NCI-H128 (cell line): ENCODE measurements around the gene USP35.
"Not testable (repeated sequence)": the region's sequence is repeated elsewhere in the genome, so short reads cannot be mapped to it uniquely, and the experiment has no call there.

Source experiments
- DNase-seq: peaks from one replicate; lab custom pipeline; 2025; ENCODE audit not compliant: unreplicated experiment; lab: John Stamatoyannopoulos, UW

USP35 gene

DNA sequence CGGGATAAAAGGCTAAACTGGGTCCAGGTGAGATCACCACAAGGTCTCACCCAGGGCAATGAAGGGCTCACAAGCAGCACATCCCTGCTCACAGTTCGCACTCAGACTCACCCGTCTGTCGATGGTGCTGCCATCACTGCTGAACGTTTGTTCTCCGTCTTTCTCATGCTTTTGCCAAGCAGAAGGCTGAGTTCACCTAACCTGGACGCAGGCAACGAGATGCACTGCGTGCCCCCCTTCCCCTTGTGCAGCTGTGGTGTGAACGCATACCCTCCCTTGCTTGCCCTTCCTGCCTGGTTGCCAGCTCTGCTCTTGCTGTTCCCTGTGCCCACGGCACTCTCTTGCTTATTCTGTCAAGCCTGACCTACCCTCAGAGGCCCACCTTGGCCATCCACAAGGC, 18.3 kb upstream of the USP35 start:
- DNase-seq = no peak

DNA sequence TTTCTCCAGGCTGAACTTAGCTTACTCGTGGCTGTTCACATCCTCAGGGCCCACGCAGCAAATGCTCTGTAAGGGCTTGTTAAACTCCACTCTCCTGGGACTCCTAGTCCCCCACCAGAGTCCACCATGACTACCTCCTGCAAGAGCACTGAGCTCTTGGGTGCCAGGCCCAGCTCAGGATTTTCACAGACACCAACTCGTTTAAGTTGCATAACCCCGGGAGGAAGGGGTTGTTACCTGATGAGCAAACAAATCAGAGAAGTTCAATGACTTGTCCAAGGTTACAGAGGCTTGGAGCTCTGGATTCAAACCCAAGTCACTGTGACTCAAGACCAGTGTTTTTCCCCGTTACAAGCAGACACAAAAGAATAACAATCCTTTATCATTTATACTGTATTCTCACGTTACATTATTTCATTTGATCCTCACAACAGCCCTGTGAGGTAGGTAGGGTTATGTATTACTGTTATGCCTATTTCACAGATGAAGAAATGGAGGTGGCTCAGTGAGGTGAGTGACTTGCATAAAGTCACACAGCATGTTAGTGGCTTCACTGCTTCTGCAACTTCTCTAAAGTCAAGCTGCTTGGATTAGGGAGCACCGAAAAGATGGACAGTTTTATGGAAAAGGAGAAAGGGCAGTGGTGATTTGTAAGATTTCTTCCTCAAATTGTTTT, 17.7 kb upstream of the USP35 start:
- no peak for DNase-seq

DNA sequence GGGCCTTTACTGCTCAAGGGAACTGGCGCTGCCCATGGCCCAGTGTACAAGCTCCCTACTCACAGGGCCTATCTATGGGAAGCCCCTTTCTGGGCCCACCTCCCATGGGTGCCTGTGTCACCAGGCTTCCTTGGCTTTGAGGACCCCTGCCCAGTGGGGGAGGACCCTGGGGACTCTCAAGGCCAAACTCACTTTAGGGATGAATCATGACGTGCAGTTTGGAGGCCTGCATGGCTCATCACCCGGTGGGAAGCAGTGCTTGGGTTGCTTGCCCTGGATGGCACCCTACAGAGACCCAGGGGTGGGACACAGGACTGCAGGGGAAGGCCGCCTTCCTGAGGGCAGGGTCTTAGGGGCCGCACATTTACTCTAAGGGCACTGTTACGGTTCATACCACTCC, 16.8 kb upstream of the USP35 start:
- DNase-seq = no peak

DNA sequence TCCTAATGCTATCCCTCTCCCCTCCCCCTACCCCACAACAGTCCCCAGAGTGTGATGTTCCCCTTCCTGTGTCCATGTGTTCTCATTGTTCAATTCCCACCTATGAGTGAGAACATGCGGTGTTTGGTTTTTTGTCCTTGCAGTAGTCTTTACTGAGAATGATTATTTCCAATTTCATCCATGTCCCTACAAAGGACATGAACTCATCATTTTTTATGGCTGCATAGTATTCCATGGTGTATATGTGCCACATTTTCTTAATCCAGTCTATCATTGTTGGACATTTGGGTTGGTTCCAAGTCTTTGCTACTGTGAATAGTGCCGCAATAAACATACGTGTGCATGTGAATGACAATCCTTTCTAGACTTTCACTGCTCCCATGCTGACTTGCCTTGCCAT, 12.9 kb upstream of the USP35 start:
- DNase-seq = not testable (repeated sequence)

DNA sequence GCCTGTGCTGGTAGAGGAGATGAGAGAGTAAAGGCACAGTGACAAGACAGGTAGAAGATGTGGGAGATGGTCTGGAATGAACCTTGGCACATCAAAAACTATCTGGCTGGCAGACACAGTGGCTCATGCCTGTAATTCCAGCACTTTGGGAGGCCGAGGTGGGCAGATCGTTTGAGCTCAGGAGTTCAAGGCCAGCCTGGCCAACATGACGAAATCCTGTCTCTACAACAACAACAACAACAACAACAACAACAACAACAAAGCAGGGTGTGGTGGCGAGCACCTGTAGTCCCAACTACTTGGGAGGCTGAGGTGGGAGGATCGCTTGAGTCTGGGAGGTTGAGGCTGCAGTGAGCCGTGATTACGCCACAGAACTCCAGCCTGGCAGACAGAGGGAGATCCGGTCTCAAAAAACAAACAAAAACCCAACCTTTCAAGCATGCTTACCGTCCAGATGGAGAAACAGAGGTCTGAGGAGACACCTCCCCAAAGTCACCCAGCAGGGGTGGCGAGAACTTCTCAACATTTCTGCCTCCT, 12.0 kb upstream of the USP35 start:
- DNase-seq = no peak

DNA sequence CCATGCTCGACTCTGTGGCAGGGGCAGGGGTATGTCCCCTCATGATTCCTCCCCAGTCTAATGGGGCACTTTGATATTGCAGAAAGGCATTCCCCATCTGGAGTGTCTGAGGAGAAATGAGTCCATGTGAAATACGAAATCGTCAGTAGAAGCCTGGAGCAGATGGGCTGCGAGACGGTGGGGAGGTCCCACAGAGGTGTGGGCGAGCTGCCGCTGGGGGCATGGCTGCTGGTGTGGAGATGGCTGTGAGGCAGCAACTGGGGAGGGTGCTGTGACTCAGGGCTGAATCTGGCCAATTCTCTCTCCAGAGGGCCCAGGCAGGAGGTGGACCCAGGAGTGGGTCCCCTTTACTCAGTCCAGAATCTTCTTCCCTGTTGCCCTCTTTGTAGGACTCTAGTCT, 11.5 kb upstream of the USP35 start:
- no peak for DNase-seq

DNA sequence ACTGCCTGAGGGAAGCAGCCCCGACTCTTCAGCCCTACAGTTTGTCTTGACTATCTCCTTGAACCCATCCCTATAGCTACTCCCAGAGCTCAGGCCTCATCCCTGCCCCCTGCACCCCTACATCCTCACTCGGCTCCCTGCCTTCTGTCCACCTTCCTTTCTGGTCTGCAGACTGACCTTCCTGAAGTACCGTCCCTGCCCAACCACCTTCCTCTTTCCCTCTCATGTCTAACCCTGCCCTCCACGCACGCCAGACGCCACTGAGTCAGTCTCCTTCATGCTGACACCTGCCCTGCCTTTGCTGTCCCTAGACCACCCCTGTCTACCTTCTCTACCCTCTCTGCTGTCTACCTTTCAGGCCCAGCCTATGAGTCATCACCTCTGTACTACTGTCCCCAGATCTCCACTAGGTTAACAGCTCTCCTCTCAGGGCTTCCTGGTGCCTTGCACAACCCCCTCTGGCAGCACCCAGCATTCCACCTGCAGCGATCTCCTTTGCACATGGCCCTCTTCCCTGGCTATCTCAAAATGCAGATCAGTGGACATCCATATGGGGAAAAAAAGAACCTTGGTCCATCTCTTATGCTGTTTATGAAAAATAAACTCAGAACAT, 9.2 kb upstream of the USP35 start:
- no peak for DNase-seq

DNA sequence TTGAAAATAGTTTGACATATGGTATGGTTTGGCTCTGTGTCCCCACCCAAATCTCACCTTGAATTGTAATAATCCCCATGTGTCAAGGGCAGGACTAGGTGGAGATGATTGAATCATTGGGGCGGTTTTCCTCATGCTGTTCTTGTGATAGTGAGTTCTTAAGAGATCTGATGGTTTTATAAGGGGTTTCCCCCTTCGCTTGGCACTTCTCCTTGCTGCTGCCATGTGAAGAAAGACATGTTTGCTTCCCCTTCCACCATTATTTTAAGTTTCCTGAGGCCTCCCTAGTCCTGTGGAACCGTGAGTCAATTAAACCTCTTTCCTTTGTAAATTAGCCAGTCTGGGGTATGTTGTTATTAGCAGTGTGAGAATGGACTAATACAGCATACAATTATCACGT, 8.0 kb upstream of the USP35 start:
- no peak for DNase-seq

DNA sequence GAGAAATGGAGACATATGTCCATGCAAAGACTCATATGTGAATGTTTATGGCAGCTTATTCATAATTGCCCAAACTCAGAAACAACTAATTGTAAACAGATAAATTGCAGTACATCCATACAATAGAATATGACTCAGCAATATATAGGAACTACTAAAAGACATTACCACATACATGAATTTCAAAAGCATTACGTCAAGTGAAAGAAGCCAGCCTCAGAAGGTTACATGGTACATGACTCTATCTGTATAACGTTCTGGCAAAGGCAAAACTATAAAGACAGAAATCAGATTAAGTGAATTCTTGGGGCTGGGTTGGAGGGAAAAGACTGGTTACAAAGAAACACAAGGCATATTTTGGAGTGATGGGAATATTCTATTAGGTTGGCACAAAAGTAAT, 7.5 kb upstream of the USP35 start:
- DNase-seq = no peak

DNA sequence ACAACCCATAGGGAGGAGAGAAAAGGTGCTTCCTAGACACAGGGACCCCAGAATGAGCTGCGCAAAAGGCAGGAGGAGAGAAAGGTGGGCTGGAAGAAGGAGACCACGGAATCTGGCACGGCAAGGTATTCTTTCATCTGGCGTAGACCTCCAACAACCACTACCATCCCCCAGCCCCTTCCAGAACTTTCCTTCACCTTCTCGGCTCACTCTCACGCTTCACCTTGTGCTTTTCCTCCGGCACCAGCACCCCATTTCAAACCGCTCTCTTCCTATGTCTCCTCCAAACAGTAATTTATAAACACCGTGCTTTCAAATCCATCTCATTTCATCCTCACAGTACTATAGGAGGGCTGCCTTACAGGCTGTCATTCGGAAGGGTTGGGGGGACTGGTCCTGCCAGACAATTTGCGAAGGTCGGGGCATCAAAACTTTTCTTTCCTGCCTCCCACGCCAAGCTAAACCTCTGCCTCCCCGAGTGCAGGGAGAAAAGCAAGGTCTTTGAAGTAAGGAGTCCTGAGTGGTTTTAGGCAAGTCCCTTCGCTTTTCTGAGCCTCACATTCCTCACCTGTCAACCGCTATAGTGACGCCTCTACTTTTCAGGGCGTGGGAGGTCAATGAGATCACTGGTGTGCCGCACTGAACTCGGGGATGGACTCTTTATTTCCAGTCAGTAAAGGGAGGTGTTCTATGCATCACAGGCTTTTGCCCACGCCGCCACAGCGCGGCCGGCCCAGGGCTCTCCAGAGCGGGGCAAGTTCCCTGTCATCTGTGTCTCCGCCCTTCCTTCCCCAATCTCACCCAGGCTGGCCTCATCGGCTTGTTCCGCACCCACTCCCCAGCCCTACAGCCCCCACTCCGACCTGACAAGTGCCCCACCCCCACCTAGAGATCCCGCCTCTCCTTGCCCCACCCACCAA, 1.1 kb upstream of the USP35 start:
- DNase-seq = peak; percentile 72

DNA sequence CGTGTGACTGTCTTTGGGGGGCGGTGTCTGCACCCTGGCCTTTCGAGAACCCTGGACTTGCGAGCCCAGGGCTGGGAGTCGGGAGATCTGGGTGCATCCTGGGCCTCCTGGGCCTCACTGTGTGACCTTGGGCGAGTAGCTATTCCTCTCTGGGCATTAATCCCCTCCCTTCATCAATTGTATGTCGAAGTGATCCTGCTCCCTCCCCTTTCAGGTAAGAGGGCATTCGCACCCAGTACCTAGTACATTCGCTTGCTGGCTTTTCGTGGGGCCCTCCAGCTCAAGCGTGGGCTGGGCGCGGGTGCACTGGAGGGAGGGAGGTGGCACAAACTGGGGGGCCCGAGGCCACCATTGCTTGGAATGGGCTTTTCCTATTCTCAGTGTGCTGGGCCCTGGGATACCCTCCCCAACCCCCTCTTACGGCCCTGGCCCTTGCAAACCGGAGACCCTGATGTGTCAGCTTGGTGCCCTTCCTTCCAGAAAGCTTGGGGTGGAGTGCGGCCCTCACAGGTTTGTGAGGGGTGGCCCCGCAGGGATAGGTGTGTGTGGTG, 530 bp downstream of the USP35 start:
- DNase-seq = no peak

DNA sequence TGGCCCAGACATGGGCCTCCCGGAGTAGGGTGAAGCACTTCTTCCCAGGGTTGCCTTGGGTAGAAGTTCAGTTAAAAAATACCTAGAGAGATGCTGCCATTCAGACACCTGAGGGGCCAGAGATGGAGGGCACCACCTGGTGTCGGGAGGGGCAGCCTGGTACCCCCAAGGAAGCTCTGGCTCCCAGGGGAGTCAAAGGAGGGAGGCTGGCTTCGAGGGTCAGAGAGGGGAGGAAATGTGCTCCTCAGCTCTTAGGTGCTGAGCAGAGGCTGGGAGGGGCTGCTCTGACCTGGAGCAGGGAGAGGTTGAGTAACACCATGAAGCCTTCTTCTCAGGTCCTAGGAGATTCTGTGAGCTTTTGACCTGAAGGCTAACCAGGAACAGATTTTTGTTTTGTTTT, 1.1 kb downstream of the USP35 start:
- DNase-seq = no peak

DNA sequence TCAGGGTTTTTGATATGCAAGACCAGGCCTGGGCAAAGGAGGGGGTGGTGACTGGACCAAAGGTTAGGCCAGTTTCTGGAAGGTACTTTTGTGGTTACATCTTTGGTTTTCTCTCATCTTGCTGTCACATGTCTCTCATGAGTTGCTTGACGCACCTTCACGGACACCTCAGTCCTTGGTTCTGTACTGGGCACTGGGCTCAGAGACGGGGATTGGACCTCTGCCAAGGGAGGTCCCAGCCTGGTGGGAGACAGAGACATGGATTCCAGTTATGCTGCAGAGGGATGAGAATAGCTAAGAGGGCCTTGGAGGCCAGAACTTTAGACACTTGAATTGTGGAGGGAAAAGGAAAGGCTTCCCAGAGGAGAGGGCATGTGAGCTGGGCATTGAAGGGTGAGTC, 1.7 kb downstream of the USP35 start:
- DNase-seq = no peak

DNA sequence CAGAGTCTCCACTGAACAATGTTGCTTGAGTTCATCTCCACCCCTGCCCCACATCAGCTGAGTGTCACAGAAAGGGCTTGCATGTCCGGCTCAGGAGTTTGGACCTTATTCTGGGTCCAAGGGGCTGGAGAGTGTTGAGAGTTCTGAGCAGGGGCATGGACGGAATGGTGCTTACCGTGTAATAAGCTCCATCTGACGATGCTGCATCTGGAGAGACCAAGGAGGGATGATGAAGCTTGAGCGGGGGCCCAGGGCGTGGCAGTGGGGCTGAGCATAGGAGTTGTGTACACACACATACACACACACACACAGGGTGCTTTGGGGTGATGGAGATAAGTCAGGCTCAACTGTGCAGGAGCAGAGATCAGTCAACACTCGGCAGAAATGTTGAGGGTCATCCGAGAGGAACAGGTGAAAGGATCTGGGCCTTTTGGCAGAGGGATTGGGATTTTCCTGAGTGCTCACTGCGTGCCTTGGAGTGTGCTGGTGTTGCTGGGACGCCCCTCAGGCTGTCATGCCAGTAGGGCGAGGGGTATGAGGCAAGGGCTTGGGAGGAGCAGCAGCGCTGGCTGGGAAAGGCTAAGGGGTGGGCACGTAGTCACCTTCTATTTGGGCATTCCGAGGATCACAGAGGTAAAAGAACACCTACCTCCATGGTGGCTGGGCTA, 2.3 kb downstream of the USP35 start:
- no peak for DNase-seq

DNA sequence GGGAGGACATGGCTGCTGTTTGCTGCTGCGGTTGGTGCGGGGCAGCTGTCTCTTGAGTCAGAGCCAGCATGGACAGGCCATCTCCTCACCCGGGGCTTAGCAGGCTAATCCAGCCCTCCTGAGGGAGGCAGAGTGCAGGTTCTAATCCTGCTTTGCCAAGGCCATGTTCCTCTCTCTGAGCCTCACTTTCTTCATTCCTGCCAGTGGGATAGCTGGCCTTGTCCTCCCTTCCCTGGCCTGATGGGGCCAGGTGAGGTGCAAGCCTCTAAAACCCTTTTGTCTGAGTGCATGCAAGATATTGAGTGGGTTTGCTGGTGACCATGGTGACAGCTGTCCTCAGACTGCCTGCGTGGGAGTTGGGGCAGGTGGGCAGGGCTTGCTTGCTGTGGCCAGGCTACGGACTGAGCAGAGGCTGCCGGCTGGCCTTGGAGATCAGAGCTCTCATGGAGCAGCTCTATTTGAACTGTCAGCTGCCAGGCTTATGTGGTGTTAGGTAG, 3.6 kb downstream of the USP35 start:
- DNase-seq = no peak

DNA sequence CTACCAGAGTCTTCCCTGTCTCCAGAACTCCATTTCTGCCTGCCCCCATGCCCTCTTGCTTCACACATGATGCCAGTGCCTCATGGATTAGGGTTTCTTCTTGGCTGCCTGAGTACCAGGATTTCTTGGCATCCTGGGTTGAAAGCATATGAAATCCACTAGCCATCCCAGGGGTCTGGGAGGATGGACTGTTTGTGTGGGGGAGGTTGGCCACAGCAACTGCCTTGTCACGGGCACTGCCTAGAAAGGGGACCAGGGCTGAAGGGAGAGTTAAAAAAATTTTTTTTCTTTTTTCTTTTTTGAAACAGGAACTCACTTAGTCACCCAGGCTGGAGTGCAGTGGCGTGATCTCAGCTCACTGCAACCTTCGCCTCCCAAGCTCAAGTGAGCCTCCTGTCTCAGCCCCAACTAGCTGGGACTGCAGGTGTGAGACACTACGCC, 4.2 kb downstream of the USP35 start:
- no peak for DNase-seq

DNA sequence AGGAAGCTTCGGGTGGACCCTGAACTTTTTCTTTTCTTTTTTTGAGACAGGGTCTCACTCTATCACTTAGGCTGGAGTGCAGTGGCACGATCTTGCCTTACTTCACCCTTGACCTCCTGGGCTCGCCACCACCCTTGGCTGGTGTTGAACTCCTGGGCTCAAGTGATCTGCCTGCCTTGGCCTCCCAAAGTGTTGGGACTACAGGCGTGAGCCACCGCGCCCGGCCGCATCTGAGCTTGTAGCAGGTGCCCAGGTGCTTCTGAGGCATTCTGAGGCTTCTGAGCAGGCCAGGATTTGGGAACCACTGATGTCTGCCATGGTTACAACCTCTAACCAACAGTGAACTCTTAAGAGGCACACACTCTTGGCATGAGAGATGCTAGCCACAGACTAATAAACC, 5.1 kb downstream of the USP35 start:
- DNase-seq = no peak

DNA sequence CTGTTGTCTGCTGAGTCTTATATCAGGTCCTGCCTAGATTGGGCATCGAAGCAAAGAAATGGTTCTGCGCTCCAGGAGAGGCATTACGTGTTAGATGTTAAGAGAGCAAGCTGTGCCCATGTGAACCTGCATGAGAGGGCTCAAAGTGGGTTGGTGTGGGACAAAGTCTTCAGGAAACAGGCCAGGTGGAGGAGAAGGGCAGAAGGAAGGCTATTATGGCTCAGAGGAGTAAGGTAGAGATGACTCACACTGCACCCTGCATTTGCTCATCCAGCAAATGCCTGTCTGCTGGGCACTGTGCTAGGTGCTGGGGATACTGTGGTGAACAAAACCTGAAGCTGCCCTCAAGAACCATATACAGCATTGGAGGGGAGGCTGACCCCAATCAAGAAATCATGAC, 5.8 kb downstream of the USP35 start:
- no peak for DNase-seq

DNA sequence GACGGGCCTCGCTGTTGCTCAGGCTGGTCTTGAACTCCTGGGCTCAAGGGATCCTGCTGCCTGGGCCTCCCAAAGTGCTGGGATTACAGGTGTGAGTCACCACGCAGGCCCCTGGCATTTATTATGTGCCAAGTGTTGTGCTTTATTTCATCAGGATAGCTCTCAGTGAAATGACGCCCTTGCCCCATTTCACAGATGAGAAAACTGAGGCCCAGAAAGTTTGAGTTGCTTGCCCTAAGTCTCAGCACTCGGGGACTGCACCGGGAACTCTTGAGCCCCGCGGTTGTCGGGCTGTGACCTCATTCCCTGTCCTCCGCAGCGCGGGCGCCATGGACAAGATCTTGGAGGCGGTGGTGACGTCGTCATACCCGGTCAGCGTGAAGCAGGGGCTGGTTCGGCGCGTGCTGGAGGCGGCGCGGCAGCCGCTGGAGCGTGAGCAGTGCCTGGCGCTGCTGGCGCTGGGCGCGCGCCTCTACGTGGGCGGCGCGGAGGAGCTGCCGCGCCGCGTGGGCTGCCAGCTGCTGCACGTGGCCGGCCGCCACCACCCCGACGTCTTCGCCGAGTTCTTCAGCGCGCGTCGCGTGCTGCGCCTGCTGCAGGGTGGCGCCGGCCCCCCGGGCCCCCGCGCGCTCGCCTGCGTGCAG, 7.3 kb downstream of the USP35 start:
- no peak for DNase-seq

DNA sequence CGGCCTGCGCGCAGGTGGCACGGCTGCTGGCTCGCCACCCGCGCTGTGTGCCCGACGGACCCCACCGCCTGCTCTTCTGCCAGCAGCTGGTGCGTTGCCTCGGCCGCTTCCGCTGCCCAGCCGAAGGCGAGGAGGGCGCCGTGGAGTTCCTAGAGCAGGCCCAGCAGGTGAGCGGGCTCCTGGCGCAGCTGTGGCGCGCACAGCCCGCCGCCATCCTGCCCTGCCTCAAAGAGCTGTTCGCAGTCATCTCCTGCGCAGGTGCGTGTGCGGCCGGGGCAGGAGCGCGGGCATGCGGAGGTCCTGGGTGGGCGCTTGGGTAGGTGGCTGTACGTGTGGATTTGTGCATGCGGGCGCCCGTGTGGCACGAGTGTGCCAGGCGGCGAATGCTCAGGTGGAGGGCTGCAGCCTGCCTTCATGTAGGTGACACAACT, 8.0 kb downstream of the USP35 start:
- DNase-seq = no peak
